CD1c-positive myeloid dendritic cell (primary cell): ENCODE results near the gene STMN3.
"Not testable (repeated sequence)": the region's sequence is repeated elsewhere in the genome, so short reads cannot be mapped to it uniquely, and the experiment has no call there.

Experiments used
- DNase-seq: peaks from one replicate; pipeline ENCODE4 v3.0.0-alpha.2; 2016; ENCODE audit errors: extremely low spot score

Gene STMN3

DNA sequence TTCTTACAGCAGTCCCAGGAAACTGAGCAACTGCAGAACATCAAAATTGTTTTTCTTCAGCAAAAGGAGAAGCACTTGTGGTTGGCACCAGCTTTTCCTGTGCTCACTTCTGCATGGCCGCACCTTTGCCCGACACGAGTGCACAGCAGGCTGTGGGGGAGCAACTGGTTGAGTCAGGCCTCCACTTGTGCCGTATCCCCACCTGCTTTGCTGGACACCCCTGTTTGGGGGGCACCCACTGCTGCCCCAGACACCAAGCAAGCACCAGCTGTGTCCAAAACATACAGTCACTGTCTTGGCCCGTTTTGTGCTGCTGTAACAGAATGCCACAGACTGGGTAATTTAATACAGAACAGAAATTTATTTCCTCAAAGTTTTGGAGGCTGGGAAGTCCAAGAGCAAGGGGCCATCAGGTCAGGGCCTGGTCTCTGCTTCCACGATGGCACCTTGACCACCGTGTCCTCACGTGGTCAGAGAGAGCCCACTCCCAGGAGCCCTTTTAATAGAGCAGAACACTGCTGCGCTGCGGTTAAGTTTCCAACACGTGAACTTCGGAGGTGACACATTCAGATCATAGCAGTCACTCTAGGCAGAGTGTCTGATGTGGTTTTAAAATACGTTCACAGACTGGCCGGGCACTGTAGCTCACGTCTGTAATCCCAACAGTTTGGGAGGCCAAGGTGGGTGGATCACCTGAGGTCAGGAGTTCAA is 17.6 kb downstream of the STMN3 start:
- DNase-seq: peak; percentile 66

- DNase-seq: no peak
These were observed 19.5 kb downstream of the STMN3 start for GRCh38 chr20:63633732-63634131.

GRCh38 chr20:63631426-63631825 is 21.8 kb downstream of the STMN3 start:
- not testable (repeated sequence) for DNase-seq

DNA sequence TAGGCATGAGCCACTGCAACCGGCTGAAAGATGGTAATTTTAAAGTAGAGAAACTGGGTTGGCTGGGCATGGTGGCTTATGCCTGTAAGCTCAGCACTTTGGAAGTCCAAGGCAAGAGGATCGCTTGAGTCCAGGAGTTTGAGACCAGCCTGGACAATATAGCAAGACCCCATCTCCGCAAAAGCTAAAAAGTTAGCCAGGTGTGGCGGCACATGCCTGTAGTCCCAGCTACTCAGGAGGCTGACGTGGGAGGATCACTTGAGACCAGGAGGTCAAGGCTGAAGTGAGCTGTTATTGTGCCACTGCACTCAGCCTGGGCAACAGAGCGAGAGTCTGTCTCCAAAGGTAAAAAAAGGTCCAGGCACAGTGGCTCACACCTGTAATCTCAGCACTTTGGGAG is 22.3 kb downstream of the STMN3 start:
- not testable (repeated sequence) for DNase-seq

DNA sequence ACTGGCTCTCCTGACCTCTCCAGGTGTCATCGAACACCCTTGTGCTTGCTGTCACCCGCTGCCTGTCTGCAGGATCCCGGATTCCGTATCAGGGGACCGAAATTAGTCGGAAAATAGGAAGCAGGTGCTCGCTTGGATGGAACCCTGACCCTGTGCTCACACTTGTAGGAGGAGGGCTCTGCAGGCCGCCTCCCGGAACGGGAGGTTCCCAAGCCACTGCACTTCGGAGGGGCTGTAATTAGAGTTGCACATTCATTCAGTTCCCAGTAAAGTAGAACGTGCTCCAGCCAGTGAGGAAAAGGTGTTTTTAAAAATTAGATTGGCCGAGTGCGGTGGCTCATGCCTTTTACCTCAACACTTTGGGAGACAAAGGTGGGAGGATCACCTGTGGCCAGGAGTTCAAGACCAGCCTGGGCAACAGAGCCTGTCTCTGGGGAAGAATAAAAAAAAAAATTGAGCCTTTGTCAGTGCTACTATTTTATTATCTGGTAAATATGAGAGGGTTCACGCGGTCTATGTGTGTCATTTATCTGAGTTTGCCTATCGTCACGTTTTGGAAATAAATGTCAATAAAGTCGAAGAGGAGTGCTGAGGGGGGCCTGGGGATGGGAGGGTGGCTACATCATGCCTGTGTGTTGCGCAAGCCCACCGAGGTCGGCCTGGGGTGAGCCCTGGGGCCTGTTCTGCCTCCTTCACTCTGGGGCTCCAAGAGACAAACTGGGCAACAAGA is 24.8 kb downstream of the STMN3 start:
- DNase-seq: peak; percentile 59

DNA sequence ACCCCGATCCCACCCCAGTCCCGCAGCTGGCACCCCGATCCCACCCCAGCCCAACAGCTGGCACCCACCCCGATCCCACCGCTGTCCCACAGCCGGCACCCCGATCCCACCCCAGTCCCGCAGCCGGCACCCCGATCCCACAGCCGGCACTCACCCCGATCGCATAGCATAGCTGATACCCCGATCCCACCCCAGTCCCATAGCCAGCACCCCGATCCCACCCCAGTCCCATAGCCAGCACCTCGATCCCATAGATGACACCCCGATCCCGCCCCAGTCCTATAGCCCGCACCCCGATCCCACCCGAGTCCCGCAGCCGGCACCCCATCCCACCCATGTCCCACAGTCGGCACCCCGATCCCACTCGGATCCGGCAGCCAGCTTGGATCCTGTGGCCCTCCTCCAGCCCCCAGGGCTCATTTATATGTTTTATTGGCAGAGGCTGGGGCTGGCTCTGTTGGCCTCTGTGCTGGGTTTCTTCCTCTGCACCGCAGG is 25.4 kb downstream of the STMN3 start:
- no peak for DNase-seq

- peak; percentile 99 for DNase-seq
These were observed 26.0 kb downstream of the STMN3 start for GRCh38 chr20:63627129-63627750.

- DNase-seq: no peak
These were observed 26.6 kb downstream of the STMN3 start, which contains the start of gene GMEB2 for GRCh38 chr20:63626424-63627128. TSS of gene GMEB2 (minus strand) at chr20:63627101. CDS start at chr20:63619397, 7,704 bp downstream.

GRCh38 chr20:63625771-63626423 is 27.3 kb downstream of the STMN3 start:
- no peak for DNase-seq

- no peak for DNase-seq
These were observed 28.7 kb downstream of the STMN3 start for GRCh38 chr20:63624486-63624885.

GRCh38 chr20:63622732-63623131 is 30.5 kb downstream of the STMN3 start:
- no peak for DNase-seq

GRCh38 chr20:63622096-63622495 is 31.1 kb downstream of the STMN3 start:
- DNase-seq: no peak

DNA sequence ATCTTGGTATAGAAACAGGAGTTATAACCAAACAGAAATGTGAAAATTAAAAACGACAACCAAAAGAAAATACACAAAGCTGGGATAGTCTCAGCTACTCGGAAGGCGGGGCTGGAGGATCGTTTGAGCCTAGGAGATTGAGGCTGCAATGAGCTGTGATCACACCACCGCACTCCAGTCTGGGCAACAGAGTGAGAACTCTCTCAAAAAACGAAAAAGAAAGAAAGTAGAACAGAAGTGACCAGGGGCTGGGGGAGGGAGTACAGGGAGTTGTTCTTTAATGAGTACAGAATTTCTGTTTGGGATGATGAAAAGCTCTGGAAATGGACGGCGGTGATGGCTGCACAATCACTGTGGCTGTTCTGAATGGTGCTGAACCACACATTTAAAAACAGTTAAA is 32.2 kb downstream of the STMN3 start:
- no peak for DNase-seq

- no peak for DNase-seq
These were observed 33.7 kb downstream of the STMN3 start for GRCh38 chr20:63619505-63619904.

GRCh38 chr20:63619086-63619485 is 34.1 kb downstream of the STMN3 start:
- DNase-seq: no peak

DNA sequence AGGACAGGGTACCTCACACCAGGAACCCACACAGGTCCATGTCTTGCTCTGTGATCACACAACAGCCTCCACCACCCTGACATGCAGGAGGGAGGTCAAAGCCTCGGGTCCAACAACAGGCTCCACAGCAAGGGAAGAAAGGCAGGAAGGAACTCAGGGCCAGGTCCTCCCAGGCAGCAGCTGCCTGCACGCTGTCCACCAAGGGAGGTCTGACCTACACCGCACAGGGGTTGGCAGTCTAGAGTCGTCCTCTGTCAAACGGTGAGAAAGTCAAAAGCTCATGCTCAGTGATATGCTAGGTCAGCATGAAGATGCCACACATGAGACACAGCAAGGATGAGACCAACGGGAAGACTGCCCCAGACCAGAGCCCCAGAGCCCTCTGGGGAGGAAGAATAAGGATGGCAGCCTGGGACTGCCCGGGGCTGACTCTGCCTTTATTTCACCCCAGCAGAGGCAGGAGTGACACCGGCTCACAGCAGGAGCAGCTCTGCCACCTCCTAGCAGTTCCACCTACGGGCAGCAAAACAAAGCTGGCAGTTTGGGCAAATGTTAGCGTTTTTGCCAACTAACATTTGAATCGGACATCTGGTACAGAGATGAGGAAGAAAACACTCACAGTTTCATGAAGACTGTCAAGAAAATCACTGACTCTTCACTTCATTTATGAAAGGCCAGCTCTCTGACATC is 34.8 kb downstream of the STMN3 start:
- no peak for DNase-seq

- no peak for DNase-seq
These were observed 35.4 kb downstream of the STMN3 start for GRCh38 chr20:63617876-63618265.

DNA sequence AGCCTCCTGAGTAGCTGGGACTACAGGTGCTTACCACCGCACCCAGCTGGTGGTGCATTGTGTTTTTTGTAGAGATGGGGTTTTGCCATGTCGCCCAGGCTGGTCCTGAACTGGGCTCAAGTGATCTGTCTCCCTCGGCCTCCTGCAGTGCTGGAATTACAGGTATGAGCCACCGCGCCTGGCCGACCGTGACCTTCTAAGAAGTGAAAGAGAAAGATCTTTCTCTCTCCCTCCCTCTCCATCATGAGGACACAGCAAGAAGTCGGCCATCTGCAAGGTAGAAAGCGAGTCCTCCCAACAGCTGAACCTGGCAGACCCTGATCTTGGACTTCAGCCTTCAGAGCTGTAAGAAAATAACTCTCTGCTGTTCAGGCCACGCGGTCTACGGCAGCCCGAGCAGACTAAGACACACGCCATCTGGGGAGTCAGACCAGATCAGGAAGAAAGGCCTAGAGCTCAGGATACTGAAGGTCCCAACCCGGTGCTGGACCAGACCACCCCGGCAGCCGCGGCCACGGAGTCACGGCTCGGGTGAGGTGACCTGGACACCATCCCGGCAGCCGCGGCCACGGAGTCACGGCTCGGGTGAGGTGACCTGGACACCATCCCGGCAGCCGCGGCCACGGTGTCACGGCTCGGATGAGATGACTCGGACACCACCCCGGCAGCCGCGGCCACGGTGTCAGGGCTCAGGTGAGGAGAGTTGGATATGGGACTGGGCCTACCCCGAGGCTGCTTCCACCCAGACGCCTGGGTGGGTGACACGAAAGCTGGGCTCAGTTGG is 35.9 kb downstream of the STMN3 start:
- no peak for DNase-seq

DNA sequence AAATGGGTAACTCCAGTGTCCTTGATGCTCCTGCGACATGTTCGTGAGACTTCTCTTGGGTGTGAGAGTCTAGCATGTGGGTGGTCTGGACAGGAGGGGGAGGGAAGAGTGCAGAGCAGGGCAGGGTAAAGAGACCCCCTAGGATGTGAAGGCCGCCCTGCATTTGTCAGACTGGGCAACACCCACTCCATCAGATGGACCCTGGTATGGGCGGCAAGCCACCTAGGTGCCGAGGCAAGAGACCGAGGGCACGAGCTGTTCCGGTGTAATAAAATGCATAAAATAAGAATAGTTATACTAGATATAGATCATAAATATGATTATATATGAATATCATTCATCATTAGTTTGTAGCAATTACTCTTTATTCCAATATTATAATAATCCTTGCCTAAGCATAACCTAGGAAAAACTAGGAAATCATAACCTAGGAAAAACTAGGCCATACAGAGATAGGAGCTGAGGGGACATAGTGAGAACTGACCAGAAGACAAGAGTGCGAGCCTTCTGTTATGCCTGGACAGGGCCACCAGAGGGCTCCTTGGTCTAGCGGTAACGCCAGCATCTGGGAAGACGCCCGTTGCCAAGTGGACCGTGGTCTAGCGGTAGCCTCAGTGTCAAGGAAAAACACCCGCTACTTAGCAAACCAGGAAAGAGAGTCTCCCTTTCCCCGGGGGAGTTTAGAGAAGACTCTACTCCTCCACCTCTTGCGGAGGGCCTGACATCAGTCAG is 39.2 kb downstream of the STMN3 start:
- DNase-seq: not testable (repeated sequence)
